ENCODE results near the gene NLGN2. TPM values are rescaled to one million over a fixed set of nuclear protein-coding genes. Genes with fewer than 3 reads are reported as not detected.

Gene NLGN2
- total RNA-seq, 2 donors from 2014 or later, result 17.4 to 19.8 TPM

DNA sequence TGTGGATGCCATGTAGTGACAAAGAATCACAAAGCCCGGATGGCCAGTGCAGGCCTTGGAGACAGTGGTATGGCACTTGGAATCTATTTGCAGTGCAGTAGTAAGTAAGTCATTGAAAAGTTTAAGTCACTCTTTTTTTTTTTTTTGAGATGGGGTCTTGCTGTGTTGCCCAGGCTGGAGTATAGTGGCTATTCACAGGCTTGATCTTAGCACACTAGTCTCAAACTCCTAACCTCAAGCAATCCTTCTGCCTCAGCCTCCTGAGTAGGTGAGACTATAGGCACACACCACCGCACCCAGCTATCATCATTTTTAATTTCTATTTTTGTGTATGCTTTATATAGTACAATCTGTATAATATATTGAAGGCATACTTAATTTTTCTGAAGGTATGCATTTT, 9.0 kb upstream of the NLGN2 start:
- Mint-ChIP-seq H3K27me3 (ENCODE audit: low read depth) (no peaks in the 10 kb centered on the region), H3K4me1 (ENCODE audit: low read depth) (peaks cover 14% of the 10 kb centered on the region), H3K9me3 (no peaks in the 10 kb centered on the region), H3K4me3 (no peak overlapping the region), H3K27ac (no peak overlapping the region), H3K36me3 (ENCODE audit: insufficient read depth in 2 of 2) (peaks cover 0 to 1% of the 10 kb centered on the region in 2 donors)
- DNase-seq (no peak), ATAC-seq (replicated peaks in 1 of 2) (no peak)

DNA sequence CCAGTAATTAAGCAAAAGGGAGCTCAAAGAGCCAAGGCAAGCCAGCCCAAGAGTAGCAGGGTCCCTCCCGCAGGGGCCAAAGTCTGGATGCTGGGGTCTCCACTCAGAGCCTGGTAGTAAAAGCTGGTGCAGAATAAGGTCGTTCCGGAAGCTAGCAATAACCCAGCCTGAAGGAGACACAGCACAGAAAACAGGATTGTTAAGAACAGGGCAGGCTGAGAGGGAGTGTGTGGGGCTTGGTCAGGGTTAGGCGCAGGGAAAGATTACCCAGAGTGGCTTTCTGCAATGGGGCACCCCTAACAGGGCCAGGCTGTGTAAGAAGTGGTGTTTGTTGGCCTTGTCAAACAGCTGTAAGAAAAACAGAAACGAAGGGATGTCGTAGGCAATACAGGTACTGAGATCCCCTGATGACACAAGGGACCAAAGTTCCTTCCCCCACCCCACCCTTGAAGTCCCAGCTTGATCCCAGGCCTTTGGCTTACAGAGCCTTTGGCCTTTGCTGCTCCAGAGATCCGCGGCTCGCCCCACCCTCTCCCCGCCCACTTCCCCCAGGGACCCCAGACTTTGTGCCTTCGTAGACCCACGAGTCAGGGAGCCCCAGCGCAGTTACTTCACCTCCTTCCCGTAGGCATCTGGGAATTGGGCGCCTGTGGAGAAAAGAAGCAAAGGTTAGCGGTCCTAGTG, 4.5 kb upstream of the NLGN2 start:
- Mint-ChIP-seq H3K4me3 (peak overlapping the region; percentile 94 to 95), H3K4me1 (ENCODE audit: low read depth) (peaks cover 17% of the 10 kb centered on the region), H3K27me3 (ENCODE audit: low read depth) (peaks cover 6% of the 10 kb centered on the region), H3K27ac (peak overlapping the region; percentile 7), H3K9me3 (no peaks in the 10 kb centered on the region), H3K36me3 (ENCODE audit: insufficient read depth in 2 of 2) (peaks cover 0 to 1% of the 10 kb centered on the region in 2 donors)
- ATAC-seq (replicated peaks in 1 of 2) (no peak), DNase-seq (no peak)

DNA sequence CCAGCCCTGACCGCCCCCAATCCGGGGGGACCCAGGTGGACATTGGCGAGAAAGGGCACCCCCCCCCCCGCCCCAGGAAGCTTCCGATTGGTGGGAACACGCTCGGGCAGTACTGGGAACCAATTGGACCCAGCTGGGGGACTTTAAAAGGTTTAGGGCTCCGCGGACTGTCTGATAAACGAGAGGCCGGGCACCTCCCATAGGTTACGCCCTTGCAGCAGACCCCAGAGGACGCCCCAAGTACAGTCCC, 4.0 kb upstream of the NLGN2 start:
- no peak overlapping the region for H3K27ac Mint-ChIP-seq

DNA sequence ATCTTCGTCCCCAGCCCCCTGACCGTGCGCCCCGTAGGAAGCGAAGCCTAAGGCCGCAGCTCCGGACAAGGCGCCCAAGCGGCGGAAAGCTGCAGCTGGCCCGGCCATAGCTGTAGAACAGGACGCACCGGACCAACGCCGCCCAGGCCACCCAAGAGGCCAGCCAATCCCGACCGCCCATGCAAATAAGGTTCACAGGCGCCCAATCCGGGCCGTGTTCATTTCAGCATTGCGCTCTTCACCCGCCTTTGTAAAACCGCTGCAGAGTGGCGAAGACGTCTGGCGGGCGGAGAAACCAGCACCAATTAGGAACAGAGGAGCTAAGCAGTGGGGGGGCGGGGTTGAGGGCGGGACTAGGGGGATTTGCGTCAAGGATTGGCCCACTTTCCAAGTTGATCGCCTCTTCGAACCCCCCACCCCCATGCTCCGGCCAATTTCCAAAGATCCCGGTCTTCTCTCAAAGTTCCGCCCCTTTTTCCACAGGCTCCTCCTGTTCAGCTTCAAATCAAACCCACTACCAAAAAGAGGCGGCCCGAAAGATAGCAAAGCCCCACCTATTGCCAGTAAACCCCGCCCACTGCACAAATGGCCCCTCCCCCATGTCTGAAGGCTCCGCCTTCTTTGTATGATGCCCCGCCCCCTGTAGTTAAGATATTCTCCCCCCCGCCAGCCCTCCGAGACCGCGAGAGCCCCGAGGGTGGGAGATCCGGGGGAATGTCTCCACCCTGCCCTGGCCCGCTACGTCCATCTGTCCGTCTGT, 3.5 kb upstream of the NLGN2 start, which contains the start of gene TMEM256:
Gene TMEM256, minus strand, starts transcription at position 121 of the 760 bp plus-strand sequence. Its CDS starts 13 bp downstream, at position 108.
- Mint-ChIP-seq H3K36me3 (ENCODE audit: insufficient read depth in 2 of 2) (peaks cover 0 to 1% of the 10 kb centered on the region in 2 donors), H3K27ac (peak within 1 kb of the TSS; percentile 96), H3K27me3 (ENCODE audit: low read depth) (peaks cover 6% of the 10 kb centered on the region), H3K4me3 (peak within 1 kb of the TSS; percentile 94 to 95), H3K4me1 (ENCODE audit: low read depth) (peaks cover 17% of the 10 kb centered on the region), H3K9me3 (no peaks in the 10 kb centered on the region)
- peak; percentile 96 for DNase-seq
- peak; percentile 92 for ATAC-seq (replicated peaks in 1 of 2)

More for the DNA sequence above, 4.0 kb upstream of the NLGN2 start:
- Mint-ChIP-seq H3K4me1 (ENCODE audit: low read depth) (peaks cover 17% of the 10 kb centered on the region), H3K9me3 (no peaks in the 10 kb centered on the region), H3K36me3 (ENCODE audit: insufficient read depth in 2 of 2) (peaks cover 0 to 1% of the 10 kb centered on the region in 2 donors), H3K4me3 (peak overlapping the region; percentile 94 to 95), H3K27me3 (ENCODE audit: low read depth) (peaks cover 6% of the 10 kb centered on the region)
- ATAC-seq (replicated peaks in 1 of 2) (no peak), DNase-seq (no peak)

DNA sequence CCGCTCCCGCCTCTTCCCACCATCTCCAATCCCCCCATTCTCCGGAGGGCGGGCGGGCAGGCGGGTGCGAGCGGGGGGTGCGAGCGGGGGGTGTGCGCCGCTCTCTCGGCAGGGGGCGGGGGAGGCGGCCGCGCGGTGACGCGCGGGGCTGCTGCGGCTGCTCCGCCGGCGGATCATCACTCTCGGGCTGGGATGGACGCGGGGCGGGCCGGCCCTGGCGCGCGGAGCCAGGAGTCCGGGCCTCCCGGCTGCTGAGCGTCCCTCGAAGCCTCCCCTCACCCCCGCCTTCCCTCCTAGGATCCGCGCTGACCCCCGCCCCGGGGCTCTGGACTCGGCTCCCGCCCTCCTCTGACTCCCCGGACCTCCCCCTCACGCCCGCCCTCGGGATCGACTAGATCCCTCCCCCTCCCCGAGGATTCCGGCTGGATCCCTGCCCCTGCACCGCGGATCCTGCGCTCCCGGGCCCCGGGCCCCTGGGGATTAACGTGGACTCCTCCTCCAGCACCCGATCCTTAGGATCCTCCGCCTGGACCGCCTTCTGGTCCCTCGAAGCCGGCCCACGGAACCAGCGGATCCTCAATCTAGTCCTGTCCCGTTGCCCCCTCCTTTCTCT, 2.8 kb upstream of the NLGN2 start:
- Mint-ChIP-seq H3K27ac (peak overlapping the region; percentile 96), H3K4me1 (ENCODE audit: low read depth) (peaks cover 17% of the 10 kb centered on the region), H3K9me3 (no peaks in the 10 kb centered on the region), H3K27me3 (ENCODE audit: low read depth) (peaks cover 6% of the 10 kb centered on the region), H3K36me3 (ENCODE audit: insufficient read depth in 2 of 2) (peaks cover 0 to 1% of the 10 kb centered on the region in 2 donors), H3K4me3 (peak overlapping the region; percentile 94 to 95)
- DNase-seq (peak; percentile 71 to 72), ATAC-seq (replicated peaks in 1 of 2) (peak; percentile 58 to 59)

DNA sequence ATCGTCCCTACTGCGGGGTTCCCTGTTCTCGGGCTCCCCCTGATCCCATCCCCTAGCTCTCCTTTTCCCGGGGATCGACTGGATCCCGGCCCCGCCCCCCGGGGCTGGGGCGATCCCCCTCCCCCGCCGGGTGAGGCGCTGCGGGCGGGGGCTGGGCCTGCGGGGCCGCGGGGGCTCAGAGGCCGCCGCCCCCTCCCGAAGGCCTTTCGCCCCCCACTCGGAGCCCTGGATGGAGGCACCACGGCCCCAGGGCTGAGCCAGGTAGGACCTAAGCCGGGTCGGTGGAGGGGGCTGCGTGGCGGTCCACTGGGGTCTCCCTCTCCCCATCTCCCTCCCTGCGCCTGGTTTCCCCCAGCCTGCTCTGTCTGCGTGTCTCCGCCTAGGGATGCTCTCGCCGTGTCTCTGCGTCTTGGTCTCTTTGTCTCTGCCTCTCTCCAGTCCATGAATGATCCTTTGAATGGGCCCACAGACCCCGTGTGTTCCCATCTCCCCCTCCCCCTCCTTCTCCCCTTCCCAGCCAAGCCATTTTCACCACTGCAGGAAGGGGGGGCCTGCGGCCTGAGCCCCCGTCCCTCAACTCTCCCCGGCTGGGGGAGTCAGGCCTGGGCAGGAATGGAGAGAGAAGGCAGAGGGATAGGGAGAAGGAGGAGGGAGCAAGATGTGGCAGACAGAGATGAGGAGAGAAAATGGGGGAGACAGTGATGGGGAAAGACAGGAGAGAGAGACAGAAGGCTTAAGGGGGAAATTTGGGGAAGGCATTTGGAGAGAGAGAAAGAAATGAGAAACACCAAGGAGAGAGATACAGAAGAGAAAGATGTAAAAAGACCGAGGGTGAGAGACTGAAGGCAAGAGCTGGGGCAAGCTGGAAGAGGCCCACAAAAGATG, 2.1 kb upstream of the NLGN2 start:
- ATAC-seq (replicated peaks in 1 of 2) (no peak), DNase-seq (no peak)
- Mint-ChIP-seq H3K36me3 (ENCODE audit: insufficient read depth in 2 of 2) (peaks cover 0 to 1% of the 10 kb centered on the region in 2 donors), H3K27me3 (ENCODE audit: low read depth) (peaks cover 6% of the 10 kb centered on the region), H3K4me3 (peak overlapping the region; percentile 94 to 95), H3K9me3 (no peaks in the 10 kb centered on the region), H3K4me1 (ENCODE audit: low read depth) (peaks cover 17% of the 10 kb centered on the region), H3K27ac (peak overlapping the region; percentile 24)

DNA sequence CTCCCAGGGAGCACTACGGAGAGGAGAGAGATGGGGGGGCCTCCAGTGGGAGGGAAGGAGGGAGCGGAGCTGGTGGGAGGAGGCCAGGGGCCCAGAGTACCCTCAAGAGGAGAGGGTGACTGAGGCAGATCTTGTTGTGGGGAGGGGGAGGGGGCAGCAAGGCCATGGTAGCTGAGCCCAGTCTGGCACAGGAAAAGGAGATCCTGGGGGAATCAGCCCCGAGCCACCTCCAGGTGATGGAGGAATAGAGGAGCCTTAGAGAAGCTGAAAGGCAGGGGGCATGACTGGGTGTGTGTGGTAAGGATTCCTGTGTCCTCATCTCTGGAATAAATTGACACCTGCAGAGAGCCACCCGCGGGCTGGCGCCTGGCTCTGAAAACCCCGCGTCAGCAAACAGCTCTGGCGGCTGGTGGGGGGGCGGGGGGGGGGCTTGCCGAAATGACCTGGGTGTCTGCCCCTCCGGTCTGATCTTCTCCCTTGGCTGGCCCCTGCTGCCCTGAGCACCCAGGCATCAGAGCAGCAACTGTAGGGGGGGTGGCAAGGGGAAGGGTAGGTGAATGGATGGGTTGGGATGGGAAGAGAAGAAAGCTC, 1.3 kb upstream of the NLGN2 start:
- Mint-ChIP-seq H3K9me3 (no peaks in the 10 kb centered on the region), H3K4me1 (ENCODE audit: low read depth) (peaks cover 17% of the 10 kb centered on the region), H3K27ac (no peak overlapping the region), H3K27me3 (ENCODE audit: low read depth) (peaks cover 6% of the 10 kb centered on the region), H3K4me3 (peak overlapping the region; percentile 65 to 73), H3K36me3 (ENCODE audit: insufficient read depth in 2 of 2) (peaks cover 0 to 1% of the 10 kb centered on the region in 2 donors)
- ATAC-seq (replicated peaks in 1 of 2) (no peak), DNase-seq (no peak)

DNA sequence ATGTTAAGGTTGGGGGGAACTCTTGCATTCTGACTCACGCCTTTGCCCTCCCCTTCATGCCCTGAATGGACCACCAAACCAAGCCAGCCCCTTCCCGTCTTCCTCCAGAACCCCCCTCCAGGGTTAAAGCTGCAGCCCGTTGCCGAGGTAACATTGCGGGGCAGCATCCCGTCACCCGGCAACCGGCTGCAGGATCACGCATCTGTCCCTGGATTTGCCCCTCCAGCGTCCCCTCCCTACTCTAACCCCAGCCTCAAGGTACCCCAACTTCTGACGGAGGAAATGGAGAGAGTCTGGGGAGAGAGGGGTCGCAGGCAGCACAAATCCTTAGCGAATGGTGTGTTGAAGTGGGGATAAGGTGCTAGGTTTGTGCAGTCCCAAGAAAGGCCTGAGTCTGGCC, 563 bp upstream of the NLGN2 start:
- Mint-ChIP-seq H3K27me3 (ENCODE audit: low read depth) (peaks cover 6% of the 10 kb centered on the region), H3K9me3 (no peaks in the 10 kb centered on the region), H3K36me3 (ENCODE audit: insufficient read depth in 2 of 2) (peaks cover 0 to 1% of the 10 kb centered on the region in 2 donors), H3K4me1 (ENCODE audit: low read depth) (peaks cover 17% of the 10 kb centered on the region), H3K27ac (no peak overlapping the region), H3K4me3 (no peak overlapping the region)
- DNase-seq (no peak), ATAC-seq (replicated peaks in 1 of 2) (no peak)

DNA sequence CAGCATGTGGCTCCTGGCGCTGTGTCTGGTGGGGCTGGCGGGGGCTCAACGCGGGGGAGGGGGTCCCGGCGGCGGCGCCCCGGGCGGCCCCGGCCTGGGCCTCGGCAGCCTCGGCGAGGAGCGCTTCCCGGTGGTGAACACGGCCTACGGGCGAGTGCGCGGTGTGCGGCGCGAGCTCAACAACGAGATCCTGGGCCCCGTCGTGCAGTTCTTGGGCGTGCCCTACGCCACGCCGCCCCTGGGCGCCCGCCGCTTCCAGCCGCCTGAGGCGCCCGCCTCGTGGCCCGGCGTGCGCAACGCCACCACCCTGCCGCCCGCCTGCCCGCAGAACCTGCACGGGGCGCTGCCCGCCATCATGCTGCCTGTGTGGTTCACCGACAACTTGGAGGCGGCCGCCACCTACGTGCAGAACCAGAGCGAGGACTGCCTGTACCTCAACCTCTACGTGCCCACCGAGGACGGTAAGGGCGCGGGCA, 645 bp downstream of the NLGN2 start:
- H3K4me3 Mint-ChIP-seq, result no peak overlapping the region
- H3K36me3 Mint-ChIP-seq (ENCODE audit: insufficient read depth in 2 of 2), result peaks cover 0 to 1% of the 10 kb centered on the region in 2 donors
- H3K27ac Mint-ChIP-seq, result no peak overlapping the region
- no peak for ATAC-seq (replicated peaks in 1 of 2)
- H3K9me3 Mint-ChIP-seq, result no peaks in the 10 kb centered on the region
- DNase-seq, result peak; percentile 9 to 46
- H3K4me1 Mint-ChIP-seq (ENCODE audit: low read depth), result peaks cover 10% of the 10 kb centered on the region
- H3K27me3 Mint-ChIP-seq (ENCODE audit: low read depth), result peaks cover 6% of the 10 kb centered on the region

DNA sequence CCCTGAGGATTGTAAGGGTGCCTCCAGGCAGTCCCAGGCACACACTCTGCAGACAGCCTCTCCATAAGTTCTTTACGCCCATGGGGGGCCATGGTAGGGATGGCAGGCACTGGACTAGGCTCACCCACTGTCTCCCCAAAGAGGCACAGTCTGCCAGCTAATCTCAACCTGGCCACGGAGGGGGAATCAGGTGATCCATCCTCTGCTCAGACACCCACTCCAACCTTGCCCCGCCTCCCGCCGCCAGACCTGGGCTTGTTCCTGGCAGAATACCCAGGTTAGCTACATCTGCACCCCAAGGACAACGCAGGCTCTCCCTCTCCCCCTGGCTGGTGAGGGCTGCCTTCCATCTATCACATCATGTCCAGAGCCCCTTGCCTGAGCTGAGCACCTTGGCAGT, 1.2 kb downstream of the NLGN2 start:
- H3K4me1 Mint-ChIP-seq (ENCODE audit: low read depth), result peaks cover 10% of the 10 kb centered on the region
- H3K9me3 Mint-ChIP-seq, result no peaks in the 10 kb centered on the region
- H3K4me3 Mint-ChIP-seq, result no peak overlapping the region
- peaks cover 6% of the 10 kb centered on the region for H3K27me3 Mint-ChIP-seq (ENCODE audit: low read depth)
- ATAC-seq (replicated peaks in 1 of 2) (no peak), DNase-seq (no peak)
- H3K27ac Mint-ChIP-seq, result no peak overlapping the region
- peaks cover 0 to 1% of the 10 kb centered on the region in 2 donors for H3K36me3 Mint-ChIP-seq (ENCODE audit: insufficient read depth in 2 of 2)

DNA sequence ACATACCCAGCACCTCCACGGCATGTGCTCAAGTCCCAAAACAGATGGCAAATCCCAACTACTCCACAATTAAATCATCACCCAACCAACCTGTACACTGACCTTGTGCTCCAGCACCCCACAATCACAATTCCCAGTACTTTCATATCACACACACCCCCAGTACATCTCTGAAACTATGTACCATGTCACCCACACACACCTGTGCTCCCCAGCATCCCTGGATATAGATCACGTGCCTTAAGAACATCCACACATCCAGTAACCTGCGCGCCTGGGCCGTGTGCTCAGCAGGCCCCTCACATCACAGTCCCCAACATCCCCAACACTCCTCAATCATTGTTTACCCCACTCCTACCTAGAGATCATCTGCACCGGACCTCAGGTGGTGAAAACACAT, 2.1 kb downstream of the NLGN2 start:
- H3K36me3 Mint-ChIP-seq (ENCODE audit: insufficient read depth in 2 of 2), result no peaks in the 10 kb centered on the region
- no peak for DNase-seq
- H3K4me3 Mint-ChIP-seq, result no peak overlapping the region
- H3K4me1 Mint-ChIP-seq (ENCODE audit: low read depth), result peaks cover 10% of the 10 kb centered on the region
- H3K27ac Mint-ChIP-seq, result no peak overlapping the region
- H3K9me3 Mint-ChIP-seq, result no peaks in the 10 kb centered on the region
- ATAC-seq (replicated peaks in 1 of 2), result no peak
- H3K27me3 Mint-ChIP-seq (ENCODE audit: low read depth), result peaks cover 6% of the 10 kb centered on the region

DNA sequence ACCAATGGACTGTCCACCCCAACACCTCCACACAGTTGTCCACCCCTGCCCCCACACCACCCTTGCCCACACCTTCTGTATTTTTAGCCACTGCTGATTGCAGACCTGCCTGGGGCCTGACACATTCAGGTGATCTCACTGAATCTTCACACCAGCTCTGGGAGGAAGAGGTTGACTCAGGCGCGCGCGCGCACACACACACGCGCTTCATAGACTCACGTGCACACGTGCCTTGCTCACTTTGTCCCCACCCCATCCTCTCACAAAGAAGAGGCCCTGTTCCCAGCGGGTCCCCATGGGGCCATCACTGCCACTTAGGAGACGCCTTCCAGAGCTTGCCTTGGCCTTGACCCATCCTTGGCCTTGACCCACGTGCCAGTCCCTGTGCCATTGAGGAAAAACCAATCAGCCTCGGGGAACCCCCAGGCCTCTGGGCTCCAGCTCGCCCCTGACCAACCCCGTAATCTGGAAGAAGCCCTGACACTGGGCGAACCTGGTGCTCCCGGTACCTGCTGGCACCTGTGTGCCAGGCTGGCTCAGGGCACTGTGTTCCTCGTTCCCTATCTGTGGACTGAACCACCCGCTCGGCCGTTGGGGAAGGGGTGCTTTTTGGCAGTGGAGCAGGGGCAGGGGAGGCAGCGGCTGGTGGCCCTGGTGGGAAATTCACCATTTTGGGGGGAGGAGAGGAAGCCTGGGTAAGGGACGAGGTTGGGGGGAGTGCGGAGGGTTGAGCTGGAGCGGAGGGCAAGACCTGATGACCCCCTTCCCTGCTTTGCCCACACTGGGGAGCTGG, 3.2 kb downstream of the NLGN2 start:
- Mint-ChIP-seq H3K27me3 (ENCODE audit: low read depth) (peaks cover 4% of the 10 kb centered on the region), H3K4me3 (no peak overlapping the region), H3K27ac (no peak overlapping the region), H3K9me3 (no peaks in the 10 kb centered on the region), H3K4me1 (ENCODE audit: low read depth) (peaks cover 4% of the 10 kb centered on the region), H3K36me3 (ENCODE audit: insufficient read depth in 2 of 2) (no peaks in the 10 kb centered on the region)
- ATAC-seq (replicated peaks in 1 of 2) (no peak), DNase-seq (no peak)
